HG03469 (cell line): Measurements from ENCODE around the gene CADM1.

ENCODE experiments used
- ATAC-seq: cut with Tn5 transposase; IDR thresholded peaks from one replicate; pipeline ENCODE4 v1.9.1; 2021; ENCODE audit warnings: mild to moderate bottlenecking, moderate library complexity, moderate number of reproducible peaks; ENCODE audit not compliant: unreplicated experiment

Gene CADM1

GRCh38 chr11:115363426-115363825 is 140.8 kb downstream of the CADM1 start:
- no peak for ATAC-seq

DNA sequence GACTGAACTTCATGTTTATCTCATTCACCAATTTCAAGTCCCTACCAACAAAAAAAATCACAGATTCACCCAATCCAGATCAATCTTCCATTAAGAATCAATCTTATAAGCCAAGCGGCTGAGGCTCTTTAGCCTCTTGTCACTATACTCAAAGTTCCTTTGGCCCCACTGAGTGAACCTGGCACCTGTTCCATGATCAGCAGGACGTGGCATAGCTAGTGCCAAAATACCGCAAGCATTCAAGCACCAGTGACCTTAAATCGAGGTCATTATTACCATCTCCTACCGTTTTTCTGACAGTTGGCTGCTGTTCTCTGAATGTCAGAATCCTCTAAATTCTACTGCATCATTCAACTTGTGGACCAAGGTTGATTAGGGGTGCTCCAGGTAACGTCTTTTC is 141.2 kb downstream of the CADM1 start:
- ATAC-seq: no peak

DNA sequence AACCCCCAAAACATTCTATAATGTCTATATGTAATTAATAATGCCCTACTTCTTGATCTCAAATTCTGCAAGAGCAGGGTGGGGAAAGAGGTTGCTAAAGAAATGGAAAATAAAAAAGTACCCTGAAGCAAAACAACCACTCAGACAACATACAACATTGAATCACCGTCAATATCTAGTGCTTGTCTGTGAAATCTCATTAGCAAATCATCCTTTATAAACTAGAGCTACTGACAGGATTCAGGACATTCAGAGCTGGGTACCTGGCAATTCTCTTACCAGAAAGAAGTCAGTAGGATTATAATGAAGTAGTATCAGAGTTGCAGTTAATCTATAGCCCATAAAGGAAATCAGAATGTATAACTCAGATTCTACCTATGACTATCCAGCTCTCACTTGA is 143.2 kb downstream of the CADM1 start:
- no peak for ATAC-seq

DNA sequence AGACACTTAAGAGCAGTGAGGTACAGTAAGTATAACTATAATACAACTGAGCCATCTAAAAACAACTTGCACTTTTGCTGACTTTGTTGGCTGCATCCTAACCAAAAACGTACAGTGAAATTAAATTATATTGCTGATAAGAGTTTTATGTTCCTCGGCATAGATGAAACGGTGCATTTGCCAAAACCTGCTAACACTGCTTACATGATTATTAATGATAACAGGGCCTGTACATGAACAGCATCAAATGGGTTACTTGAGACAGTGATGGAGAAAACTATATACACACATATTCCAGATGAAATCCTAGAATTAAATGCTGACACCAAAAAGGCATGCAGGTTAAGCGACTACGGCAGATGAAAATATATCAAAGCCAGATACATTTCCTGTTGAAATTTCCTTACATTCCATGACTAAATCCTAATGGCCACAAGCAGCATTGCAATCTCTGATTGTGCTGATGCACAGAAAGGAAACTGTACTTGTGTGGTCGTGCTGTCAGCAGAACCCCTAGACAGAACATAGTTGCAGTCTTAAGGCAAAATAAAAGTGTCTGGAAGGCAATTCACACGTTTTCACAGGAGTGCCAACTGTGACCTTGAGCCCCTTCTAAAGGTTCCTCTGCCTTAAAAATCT is 143.9 kb downstream of the CADM1 start:
- no peak for ATAC-seq

- no peak for ATAC-seq
Observed at GRCh38 chr11:115357066-115357465, 147.1 kb downstream of the CADM1 start.

DNA sequence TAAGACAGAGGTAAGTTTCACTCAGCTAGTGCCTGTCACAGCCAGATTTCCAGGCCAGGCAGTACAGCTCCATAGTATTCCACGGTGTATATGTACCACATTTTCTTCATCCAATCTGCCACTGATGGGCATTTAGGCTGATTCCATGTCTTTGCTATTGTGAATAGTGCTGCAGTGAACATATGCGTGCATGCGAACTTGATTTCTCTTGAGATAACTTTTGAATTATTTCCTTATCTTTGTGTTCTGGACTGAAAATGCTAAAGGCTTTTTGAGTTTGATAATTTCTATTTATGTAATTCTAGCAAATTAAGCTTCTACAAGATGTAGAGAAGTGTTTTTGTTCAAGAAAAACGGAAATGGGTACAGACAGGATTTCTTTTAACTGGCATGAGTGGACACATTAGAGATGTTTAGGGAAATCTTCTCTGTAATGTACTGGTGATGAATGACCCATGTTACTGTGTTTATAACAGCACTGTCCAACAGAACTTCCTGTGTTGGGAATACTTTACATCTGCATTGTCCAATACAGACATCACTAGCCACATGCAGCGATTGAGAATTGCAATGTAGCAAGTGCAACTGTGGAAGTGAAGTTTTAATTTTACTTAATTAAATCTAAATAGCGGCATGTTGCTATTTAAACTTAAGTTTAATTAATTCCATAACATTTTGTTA is 151.3 kb downstream of the CADM1 start:
- no peak for ATAC-seq

- ATAC-seq: no peak
Observed at GRCh38 chr11:115349335-115350017, 154.7 kb downstream of the CADM1 start.

GRCh38 chr11:115348416-115348815 is 155.8 kb downstream of the CADM1 start:
- no peak for ATAC-seq

- ATAC-seq: no peak
Observed at GRCh38 chr11:115347106-115347505, 157.1 kb downstream of the CADM1 start.

DNA sequence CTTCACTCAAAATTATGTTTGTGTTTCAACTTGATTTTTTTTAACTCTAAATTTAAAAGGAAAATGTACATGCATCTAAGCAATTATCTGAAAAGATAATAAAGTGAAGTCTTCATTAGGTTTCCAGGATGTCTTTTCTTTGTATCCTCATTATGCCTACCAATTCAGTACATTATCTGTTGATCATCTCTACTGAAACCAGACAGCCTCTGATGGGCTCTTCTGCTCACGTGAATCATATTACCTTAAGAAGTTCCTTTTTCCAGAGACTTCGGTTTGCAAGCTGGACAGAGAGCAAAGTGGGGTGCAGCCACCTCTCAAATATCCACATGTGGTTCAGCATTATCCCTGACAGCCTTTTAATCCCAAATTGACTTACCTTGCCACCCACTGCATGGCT is 158.4 kb downstream of the CADM1 start:
- no peak for ATAC-seq

DNA sequence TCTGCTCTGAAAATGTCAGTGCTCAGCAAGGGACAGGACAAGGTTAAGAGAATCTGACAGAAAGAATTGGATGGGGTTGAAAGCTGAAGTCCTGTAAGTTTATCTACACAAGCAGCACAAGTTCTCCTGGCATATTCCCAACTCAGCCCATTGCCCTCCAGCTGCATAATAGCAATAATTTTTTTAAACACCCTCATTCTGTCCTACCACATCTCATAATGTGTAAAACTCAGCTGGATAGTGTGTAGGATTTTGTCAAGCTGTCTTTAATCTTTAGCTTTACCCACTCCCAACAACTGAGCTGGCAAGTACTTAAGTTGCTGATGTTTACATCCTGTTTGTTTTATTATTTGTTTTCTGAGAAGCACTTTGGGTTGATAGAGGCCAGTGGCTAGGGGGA is 158.9 kb downstream of the CADM1 start:
- no peak for ATAC-seq

DNA sequence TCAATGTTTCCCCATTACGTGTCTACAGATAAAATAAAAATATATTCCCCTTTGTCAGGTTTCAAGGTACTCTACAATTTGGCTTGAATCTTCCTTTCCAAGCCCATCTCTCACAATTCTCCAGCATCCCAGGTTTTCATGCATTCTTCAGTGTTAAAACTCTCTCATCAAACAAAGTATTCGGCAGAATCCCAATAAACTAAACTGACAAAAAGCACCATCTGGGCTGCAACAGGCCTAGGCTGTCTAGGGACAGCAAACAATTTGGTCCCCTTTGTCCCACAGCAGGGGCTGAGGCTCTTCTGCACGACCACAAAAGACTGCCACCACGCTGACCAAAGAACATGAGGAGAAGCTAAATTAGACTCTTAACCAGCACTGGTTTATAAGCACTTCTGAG is 159.4 kb downstream of the CADM1 start:
- no peak for ATAC-seq

DNA sequence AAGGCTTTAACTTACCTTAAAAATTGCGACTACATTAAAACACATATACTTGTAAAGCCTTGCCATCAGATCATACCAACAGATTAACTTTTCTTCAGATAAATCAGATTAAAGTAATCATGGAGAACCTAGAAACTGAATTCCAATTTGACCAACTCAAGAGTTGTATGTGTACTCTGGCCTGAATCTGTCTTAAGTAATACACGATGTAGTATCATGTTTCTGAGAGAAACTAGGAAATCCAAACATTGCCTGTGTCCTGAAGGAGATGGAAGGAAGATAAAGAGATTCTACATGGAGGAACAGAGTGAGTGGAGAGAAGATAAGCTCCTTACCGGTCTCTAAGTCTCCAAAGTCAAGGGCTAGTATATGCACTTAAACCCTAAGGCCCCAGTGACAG is 162.1 kb downstream of the CADM1 start:
- no peak for ATAC-seq

DNA sequence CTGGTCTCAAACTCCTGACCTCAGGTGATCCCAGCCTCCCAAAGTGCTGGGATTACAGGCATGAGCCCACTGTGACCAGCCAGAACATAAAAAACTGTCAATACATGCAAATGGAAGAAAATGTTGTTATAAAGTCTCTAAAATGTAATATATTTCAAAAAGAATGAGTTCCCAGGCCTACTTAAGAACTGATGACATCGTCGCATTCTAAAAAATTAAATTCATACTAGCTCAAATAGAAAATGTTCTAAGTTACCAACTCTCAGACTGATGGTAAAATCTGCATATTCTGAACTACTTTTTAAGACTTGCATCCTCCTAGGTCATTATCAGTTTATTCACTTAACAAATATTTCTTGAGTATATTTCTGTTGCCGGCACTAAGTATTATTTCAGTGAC is 163.3 kb downstream of the CADM1 start:
- no peak for ATAC-seq

GRCh38 chr11:115338476-115338875 is 165.7 kb downstream of the CADM1 start:
- ATAC-seq: no peak

GRCh38 chr11:115334932-115335788 is 169.1 kb downstream of the CADM1 start:
- ATAC-seq: no peak

DNA sequence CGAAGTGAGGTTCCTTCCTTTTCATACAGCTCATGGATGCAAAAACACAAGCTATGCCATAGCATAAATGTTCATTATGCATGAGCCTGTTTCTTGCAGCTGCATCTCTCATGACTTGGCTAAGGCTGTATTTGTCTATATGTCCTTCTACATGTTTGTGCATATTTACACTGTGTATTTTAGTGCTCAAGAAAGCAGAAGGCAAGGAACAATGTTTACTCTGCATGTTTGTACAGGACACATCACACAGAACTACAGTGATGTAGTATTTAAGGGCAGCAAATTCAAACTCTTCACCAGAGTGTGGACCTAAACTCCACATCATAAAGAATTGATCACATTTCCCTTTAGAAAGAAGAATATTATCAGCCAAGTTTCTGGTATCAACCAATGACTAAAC is 170.3 kb downstream of the CADM1 start:
- no peak for ATAC-seq

GRCh38 chr11:115333121-115333520 is 171.1 kb downstream of the CADM1 start:
- no peak for ATAC-seq

DNA sequence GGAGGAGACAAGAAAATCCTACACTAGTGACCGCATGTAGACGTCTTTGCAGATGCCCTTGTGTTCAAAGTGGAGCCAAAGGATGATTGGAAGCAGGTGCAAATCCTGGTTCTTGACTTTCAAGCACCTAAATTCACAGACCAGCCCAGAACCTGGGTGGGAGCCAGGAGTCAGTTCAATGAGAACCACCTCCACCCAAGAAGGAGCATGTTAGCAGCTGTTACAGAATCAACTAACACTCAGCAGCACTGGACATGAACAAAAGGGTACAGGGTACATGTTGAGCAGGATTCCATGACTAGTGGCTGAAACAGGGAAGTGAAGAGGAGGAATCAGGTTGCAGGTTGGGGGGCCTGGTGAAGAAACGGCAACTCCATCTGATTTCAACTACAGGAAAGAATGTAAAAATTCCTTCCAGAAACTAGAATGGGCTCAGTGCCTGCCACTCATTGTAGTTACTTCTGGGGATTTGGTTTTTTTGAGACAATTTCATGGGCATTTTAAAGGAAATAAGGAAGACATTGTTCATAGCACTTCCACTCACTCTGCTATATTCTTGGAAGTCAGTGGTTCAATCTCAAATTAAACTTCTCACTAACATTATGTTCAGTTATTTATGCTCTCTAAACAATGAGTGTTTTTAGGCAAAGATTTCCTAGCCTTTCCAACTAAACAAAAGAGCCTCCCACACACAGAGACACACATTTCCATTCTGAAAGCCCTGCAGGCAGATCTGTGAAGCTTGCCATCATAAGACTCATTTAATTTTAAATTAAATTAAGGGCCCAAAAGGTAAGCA is 173.3 kb downstream of the CADM1 start:
- no peak for ATAC-seq

DNA sequence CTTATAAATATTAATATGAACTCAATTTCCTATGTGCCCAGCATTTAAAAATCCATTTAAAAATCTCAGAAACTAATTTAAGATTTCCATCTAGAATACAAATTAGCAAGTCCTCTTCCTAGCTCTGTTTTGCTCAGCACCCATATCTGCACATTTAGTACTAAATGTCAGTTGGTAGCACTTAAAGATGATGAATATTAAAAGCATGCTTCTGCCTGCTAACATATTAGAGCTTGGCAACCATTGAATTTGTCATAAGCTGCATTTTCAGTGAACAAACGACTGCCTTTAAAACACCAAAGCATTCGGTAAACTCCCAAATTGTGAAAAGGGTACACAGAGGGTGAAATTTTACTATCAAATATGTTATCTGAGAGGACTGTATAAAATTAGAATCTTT is 177.7 kb downstream of the CADM1 start:
- ATAC-seq: no peak

DNA sequence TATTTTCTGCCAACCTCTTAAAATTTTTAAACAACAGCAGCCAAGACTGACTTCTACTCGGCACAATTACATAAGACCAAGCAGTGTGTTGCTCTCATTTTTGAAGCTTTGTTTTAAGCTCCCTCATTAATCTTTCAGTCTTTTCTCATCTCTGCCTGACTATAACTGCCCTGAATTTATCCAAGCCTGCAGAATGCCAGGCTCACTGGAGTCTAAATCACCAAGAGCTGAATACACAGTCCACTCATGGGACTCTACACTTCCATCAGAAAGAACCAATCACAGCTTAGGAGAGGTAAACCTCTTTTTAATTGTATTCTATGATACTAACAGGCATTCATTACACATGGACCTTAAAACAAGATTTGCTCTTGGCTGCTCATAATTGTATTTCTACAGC is 178.7 kb downstream of the CADM1 start:
- no peak for ATAC-seq
